HG03060 (cell line): ENCODE measurements around the gene ASB10.

Source experiments
- ATAC-seq: cut with Tn5 transposase; IDR thresholded peaks from one replicate; pipeline ENCODE4 v1.9.1; 2021; ENCODE audit warnings: low read depth, moderate number of reproducible peaks; ENCODE audit not compliant: unreplicated experiment

The ASB10 gene

DNA sequence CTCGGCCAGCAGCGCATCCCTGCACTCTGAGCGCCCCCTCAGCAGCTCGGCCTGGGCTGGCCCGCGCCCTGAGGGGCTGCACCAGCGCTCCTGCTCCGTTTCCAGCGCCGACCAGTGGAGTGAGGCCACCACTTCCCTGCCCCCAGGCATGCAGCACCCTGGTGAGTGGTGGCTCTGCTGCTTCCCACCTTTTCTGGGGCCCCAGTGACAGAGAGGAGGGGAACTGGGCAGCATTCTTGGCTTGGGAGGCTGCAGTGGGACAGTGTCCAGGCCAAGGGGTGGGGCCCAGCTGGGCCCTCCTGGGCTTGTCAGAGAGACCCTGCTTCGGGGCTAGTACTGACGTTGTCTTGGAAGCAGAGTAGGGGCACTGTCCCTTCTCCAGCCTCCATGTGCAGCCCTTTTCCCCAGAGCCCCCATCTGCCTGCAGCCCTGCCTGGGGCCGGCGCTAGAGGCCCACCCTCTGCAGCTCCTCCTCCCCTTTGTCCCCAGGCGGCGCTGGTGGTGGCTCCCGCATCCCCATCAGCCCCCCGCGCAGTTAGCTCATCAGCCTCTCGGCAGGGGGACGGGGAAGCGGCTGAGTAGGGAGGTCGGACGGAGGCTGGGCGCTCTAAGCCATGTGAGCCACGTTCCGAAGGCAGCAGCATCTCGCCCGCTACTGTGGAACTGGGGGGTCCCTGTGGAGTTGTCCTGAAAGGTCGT lies 48.7 kb downstream of the ASB10 start:
- ATAC-seq: no peak

DNA sequence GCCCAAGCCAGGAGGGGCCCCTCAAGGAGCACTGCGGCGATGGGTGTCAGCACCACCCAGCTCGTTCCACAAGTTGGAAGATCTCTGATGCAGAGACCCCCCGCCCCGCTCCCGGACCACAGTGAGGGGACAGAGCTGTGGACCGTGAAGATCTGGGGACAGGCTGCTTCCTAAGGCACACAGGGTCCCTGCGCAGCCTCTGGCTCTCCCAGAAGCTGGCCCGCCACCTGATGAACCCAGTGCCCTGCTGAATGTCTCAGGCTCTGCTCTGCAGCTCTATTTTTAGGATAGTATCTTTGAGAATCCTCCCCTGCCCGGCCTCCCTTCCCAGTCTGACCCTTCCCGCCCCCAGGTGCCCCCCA lies 49.3 kb downstream of the ASB10 start:
- no peak for ATAC-seq

- no peak for ATAC-seq
Observed at GRCh38 chr7:151137076-151137675, 49.9 kb downstream of the ASB10 start.

GRCh38 chr7:151135866-151136843 lies 50.9 kb downstream of the ASB10 start:
- ATAC-seq: no peak

DNA sequence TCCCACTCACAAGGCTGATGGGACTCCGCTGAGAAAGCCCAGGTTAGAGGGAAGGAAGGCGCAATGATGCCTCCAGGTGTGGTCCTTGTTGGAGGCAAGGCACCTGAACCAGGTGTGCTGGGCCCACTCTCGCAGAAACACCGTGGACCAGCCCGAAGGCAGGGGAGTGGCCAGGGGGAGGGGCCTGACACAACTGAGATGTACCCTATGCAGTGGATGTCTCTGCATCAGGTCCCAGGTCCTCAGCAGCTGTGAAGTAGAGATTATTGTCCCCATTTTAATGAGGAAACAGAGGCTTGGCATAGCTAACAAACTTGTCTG lies 51.6 kb downstream of the ASB10 start:
- no peak for ATAC-seq

DNA sequence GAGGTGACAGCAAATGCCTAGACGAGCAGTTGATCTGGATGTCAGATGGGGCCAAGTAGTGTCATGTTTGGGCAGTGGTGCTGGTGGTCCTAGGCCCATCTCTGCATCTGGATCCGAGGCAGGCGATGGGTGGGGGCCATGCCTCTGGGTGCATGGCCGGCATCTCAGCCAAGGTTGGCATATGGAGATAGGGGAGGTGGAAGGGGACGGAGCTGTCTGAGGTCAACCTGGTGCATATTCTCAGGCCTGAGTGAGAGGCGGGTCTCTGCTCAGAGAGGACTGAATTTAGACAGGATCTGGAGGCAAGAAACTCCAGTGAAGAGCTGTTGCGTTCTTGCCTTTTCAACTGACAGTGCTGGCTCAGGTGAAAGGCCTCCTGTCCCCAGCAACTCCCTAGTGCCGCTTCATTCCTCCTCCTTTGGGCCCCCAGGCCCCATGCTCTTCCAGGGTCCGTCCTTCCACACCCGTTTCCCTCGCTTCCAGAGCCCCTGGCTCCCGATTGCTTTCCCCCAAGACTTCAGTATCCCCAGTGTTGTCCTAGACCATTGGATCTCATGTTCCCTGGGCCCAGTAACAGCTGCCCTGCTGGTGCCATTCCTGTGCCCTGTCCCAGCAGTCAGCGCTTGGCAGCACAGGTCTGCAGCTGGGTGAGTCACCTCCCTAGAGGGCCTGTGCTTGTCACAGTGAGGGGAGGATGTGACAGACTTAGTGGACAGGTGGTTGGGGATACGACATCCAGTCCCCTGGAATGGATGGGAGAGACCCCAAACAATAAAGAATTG lies 52.1 kb downstream of the ASB10 start:
- ATAC-seq: no peak

DNA sequence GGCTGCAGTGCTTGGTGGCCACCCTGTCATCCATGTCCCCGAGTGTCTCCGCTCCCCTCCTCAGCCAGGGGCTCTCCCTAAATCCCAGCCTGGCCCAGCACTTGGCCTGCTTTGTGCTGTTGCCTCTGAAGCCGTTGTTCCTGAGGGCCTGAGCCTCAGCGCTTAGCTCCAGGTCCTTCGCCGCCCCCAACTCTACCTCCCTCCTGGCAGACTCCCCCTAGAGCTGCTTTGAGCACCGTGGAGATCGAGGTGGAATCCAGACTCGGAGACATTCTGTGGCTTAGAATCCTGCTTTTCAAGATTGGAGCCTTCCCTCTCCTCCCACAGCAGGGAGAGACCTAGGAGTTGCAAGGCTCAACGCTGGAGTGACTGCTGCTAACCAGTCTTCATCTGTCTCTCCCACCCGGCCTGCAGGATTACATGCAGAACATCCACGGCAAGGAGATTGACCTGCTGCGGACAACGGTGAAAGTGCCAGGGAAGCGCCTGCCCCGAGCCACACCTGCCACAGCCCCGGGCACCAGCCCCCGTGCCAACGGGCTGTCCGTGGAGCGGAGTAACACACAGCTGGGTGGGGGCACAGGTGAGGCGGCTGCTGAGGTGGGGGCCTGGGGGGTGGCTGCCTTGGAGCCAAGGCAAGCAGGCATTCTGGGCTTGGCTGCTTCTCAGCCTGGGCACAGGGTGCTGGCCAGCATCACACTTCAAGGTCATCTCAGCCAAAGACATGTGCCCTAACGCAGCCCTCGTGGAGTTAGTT lies 52.9 kb downstream of the ASB10 start:
- no peak for ATAC-seq

- ATAC-seq: no peak
Observed at GRCh38 chr7:151133266-151133985, 53.6 kb downstream of the ASB10 start.

DNA sequence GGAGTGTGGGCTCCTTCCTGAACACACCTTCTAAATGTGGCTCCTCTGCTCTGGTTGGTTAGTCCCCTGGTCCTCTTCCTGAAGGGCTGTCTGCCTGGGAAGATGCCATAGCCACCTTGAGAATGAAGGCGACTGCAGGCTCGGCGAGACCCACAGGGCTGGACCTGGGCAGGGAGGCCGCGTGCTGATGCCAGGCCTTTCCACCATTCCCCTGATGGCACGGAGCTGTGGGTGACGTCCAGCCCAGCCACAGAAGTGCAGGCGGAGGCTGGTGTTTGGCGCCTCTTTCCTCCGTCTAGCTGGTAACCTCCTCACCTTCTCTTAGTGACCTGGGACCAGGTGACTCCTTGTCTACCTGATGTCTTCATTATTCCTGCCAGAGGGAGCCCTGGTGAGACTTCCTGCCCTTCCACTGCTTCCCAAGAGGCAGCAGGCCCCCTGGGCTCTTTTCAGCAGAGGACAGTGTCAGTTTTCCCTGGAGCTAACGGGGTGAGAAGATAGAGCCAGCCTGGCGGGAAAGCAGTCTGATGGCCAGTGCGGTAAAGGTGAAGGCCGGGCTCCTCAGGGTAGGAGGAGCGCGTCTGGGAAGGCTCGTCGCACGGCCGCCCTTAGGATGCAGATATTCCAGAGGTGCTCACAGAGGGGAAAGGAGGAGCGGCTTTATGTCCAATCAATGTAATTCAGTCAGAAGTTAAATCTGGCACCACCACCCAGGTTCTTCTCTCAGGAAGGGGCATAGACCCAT lies 54.4 kb downstream of the ASB10 start:
- ATAC-seq: no peak

GRCh38 chr7:151131592-151132293 lies 55.3 kb downstream of the ASB10 start:
- ATAC-seq: no peak

DNA sequence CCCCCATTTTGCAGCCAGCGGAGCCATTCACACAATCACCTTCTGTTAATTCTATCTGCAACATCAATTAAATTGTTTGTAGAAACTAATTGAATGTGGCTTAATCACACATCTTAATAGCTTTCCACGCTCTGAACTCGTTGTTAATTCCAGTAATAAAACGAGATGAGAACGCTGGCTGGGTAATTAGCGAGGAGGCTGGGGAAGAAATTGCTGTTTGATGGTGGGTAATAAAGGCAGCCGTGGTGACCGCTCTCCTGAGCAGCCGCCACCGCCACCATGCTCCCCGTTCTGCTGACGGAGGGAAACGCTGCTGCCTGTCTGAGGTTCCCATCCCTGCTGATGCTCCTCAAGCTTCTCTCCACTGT lies 55.8 kb downstream of the ASB10 start:
- ATAC-seq: no peak

DNA sequence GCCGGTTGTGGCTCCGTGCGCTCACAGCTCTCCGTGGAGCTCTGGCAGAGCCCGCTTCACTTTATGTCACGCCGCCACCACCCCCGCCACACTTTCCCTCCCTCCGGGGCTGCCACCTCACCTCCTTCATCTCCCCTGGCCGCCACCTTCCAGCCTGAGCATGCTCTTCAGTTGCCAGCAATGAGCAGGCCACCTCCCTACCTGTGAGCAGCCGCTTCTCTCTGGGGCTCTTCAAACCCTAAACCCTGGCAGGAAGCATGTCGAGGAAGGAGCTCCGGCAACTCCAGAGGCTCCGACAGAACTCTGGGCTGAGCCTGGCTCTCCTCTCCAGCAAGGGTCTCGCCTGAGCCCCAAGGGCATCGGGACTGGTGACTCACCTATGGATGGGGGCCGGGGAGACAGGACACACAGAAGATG lies 56.3 kb downstream of the ASB10 start:
- no peak for ATAC-seq

- ATAC-seq: no peak
Observed at GRCh38 chr7:151129960-151130591, 57.0 kb downstream of the ASB10 start.

- ATAC-seq: no peak
Observed at GRCh38 chr7:151129117-151129959, 57.7 kb downstream of the ASB10 start.

DNA sequence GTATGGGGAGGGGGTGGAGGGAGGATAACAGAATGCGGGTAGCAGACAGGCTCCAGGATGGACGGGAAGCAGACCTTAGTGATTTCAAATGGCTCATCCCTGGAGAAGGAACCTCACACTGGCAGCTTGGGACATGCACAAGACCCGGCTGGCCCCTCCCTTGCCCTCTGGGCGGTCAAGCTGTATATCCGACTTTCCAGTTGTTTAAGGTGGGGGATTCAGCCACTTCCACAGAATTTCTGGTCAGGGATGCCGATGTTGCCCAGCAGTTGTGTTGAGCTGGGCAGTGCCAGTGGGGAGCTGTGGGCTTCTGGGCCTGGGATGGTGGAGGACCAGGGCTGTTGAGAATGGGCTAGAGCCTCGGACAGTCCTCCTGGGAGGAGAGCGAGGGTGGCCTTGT lies 58.3 kb downstream of the ASB10 start:
- ATAC-seq: no peak

DNA sequence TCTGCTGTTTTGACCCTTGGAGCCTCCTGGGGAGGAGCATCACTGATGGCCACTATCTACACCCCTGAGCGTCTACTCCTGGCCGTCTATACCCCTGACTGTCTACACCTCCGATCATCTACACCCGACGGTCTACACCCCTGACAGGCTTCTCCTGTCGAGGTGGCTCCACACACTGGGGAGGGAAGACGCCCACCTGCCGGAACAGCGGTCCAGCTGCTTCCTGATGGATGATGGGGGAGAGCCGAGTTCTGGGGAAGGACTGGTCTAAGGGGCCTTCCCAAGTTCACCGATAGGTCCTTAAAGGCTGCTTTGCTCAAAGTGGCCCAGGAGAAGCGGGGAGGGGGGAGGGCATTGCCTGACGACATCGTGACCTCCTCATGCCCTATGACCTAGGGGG lies 58.9 kb downstream of the ASB10 start:
- ATAC-seq: no peak
